H1 (cell line): Measurements from ENCODE around the gene RBM4B. TPM values are rescaled to one million over a fixed set of nuclear protein-coding genes. Genes with fewer than 3 reads are reported as not detected.

Experiments used
- BRCA1 ChIP-seq: IDR thresholded peaks from 2 replicates; pipeline ENCODE4 v1.6.1; 2012; ENCODE audit warnings: low read depth, low read length, improper control_type of control experiment
- CTCF ChIP-seq, 3 experiments: IDR thresholded peaks; 1 replicate in 2 of 3; 2 replicates in 1 of 3; pipeline versions ENCODE4 v1.5.1 to v1.6.1; 2011; ENCODE audit warnings: low read length in 3 of 3, mild to moderate bottlenecking in 3 of 3, inconsistent platforms in 2 of 3, low read depth in 1 of 3, moderate library complexity in 1 of 3; ENCODE audit not compliant: insufficient read depth in 1 of 3; ENCODE audit errors: control extremely low read depth in 1 of 3
- GABPA ChIP-seq: IDR thresholded peaks from 2 replicates; pipeline ENCODE4 v1.6.1; 2011; ENCODE audit warnings: mild to moderate bottlenecking, low read length, moderate library complexity, borderline replicate concordance; ENCODE audit not compliant: insufficient read depth
- RAD21 ChIP-seq, 2 experiments: IDR thresholded peaks in 1 of 2; conservative IDR thresholded peaks in 1 of 2; 2 replicates each; pipeline ENCODE4 v1.6.1; 2011; ENCODE audit warnings: low read depth in 2 of 2, low read length in 2 of 2, improper control_type of control experiment in 1 of 2, inconsistent platforms in 1 of 2, mild to moderate bottlenecking in 1 of 2, moderate library complexity in 1 of 2
- SUZ12 ChIP-seq: fragments of 200-600 bp; sonication (generic); IDR thresholded peaks from 2 replicates; pipeline ENCODE4 v1.6.1; 2012; ENCODE audit warnings: mild to moderate bottlenecking, inconsistent platforms, low read length, moderate library complexity, mixed read lengths
- polyA plus RNA-seq, 7 experiments: library from polyadenylated mRNA; depleted of rRNA in 3 of 7; stranded (reverse) in 5 of 7; unstranded in 2 of 7; fragments of >200 nt in 5 of 7; fragments of 200-250 nt in 2 of 7; gene quantifications; 1 replicate in 5 of 7; 2 replicates in 1 of 7; 4 replicates in 1 of 7; pipeline versions ENCODE4 v1.2.1 to v1.2.3, GENCODE V29; 2011 to 2013; ENCODE audit warnings: missing spikeins in 2 of 7, mixed read lengths in 2 of 7
- total RNA-seq: library from RNA; stranded (reverse); fragmentation: NEBNext Ultra II Directional; extraction: Animal tissue kit (Norgen Biotek cat#: 25700); gene quantifications from 2 replicates; pipeline ENCODE4 v1.2.1, GENCODE V29; 2021

RBM4B gene
- total and polyA plus RNA-seq, 2 of the 8 experiments (the other 6 are each of a cell fraction or from before 2014, with no cell fraction given), result 27.5 to 30.5 TPM

GRCh38 chr11:66720223-66720898 is 42.7 kb upstream of the RBM4B start (continued):
- TF ChIP-seq BRCA1 (no peak), SUZ12 (no peak), CTCF (IDR thresholded peaks at IDR 0.05; ENCODE audit: control extremely low read depth in 1 of 3, insufficient read depth in 1 of 3, low read depth in 1 of 3, low read length in 3 of 3) (0 out of 4 replicates have a peak, but pooled peaks of 1 of the 3 experiments have one; percentile 10), RAD21 (IDR thresholded peaks at IDR 0.05 in 1 of 2, conservative IDR thresholded peaks at IDR 0.05 in 1 of 2; ENCODE audit: low read depth in 2 of 2, low read length in 2 of 2) (no peak), GABPA (no peak)
- TF ChIP-seq, all 59 proteins: peak for 7
